ENCODE data around the gene MRPL10. TPM values are rescaled to one million over a fixed set of nuclear protein-coding genes. Genes with fewer than 3 reads are reported as not detected.
A peak's percentile ranks its signal among the peaks of the same experiment; 100 is the strongest.

The MRPL10 gene
- total RNA-seq, 1 experiment from 2014 or later, result 49.3 TPM

DNA sequence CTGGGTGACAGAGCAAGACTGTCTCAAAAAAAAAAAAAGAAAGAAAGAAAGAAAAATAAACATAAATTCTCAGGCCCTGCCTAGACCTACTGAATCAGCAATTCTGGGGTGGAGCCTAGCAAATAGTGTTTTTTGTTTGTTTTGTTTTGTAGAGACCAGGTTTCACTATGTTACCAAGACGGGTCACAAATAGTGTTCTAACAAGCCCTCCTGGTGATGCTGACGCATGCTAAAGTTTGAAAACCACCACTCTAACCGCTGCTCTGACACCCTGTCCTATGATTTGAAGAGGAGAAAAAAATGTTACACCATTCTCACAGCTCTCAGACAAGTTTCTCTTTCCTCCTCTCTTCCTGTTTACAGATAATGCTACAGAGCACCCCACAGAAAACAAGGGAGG, 1.5 kb downstream of the MRPL10 start:
- no TSS peak for BruUV-seq (replicated peaks)
- intact Hi-C loops (cut with micrococcal nuclease), result no loop called here

DNA sequence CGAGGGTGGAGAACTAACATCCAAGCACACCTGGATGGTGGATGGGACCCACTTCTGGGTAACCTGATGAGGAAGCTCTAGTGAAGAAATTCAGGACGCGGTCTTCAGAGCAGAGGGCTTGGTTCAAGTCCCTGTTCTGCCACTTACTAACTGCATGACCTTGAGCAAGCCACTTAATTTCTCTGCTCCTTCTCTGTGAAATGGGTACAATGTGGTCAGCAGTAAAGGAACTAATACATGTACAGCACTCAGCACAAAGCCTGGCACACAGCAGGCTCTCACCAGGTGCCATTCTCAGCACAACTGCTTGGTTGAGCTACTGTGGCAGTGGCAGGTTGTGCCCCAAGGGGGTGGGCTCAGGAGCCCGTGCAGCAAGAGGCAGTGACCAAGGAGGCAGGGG, 7.8 kb downstream of the MRPL10 start:
- POLR2A ChIA-PET, result interaction anchor here (1.0 kb wide), 1 partner anchor 72 kb away, joined by 5 read pairs; the partner anchor contains the start of gene SP2
- no peaks in the 10 kb centered on the region for H3K27me3 Mint-ChIP-seq (ENCODE audit: insufficient read depth, unreplicated experiment)
- TF ChIP-seq, protein P1, sequence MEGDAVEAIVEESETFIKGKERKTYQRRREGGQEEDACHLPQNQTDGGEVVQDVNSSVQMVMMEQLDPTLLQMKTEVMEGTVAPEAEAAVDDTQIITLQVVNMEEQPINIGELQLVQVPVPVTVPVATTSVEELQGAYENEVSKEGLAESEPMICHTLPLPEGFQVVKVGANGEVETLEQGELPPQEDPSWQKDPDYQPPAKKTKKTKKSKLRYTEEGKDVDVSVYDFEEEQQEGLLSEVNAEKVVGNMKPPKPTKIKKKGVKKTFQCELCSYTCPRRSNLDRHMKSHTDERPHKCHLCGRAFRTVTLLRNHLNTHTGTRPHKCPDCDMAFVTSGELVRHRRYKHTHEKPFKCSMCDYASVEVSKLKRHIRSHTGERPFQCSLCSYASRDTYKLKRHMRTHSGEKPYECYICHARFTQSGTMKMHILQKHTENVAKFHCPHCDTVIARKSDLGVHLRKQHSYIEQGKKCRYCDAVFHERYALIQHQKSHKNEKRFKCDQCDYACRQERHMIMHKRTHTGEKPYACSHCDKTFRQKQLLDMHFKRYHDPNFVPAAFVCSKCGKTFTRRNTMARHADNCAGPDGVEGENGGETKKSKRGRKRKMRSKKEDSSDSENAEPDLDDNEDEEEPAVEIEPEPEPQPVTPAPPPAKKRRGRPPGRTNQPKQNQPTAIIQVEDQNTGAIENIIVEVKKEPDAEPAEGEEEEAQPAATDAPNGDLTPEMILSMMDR (IDR thresholded peaks at IDR 0.05; ENCODE audit: unreplicated experiment), result no peak
- peaks cover 56% of the 10 kb centered on the region for H3K36me3 Mint-ChIP-seq (ENCODE audit: insufficient read depth, unreplicated experiment)
- no peaks in the 10 kb centered on the region for H3K9me3 Mint-ChIP-seq (ENCODE audit: unreplicated experiment)
- H3K27ac Mint-ChIP-seq (ENCODE audit: low read depth, unreplicated experiment), result no peak overlapping the region
- peaks cover 23% of the 10 kb centered on the region for H3K4me1 Mint-ChIP-seq (ENCODE audit: insufficient read depth, unreplicated experiment)
- BruUV-seq (replicated peaks), result TSS peak; percentile 66
- DNase-seq (ENCODE audit: unreplicated experiment), result no peak
- H3K4me3 Mint-ChIP-seq (ENCODE audit: unreplicated experiment), result no peak overlapping the region
- CTCF ChIA-PET, result no interaction called here
- intact Hi-C loops (cut with micrococcal nuclease), result no loop called here

More for the DNA sequence above, 1.5 kb downstream of the MRPL10 start:
- peaks cover 10% of the 10 kb centered on the region for H3K4me1 Mint-ChIP-seq (ENCODE audit: insufficient read depth, unreplicated experiment)
- peak overlapping the region; percentile 83 for H3K4me3 Mint-ChIP-seq (ENCODE audit: unreplicated experiment)
- TF ChIP-seq, protein P1 (IDR thresholded peaks at IDR 0.05; ENCODE audit: unreplicated experiment), result no peak
- no peak for DNase-seq (ENCODE audit: unreplicated experiment)
- H3K27ac Mint-ChIP-seq (ENCODE audit: low read depth, unreplicated experiment), result peak overlapping the region; percentile 47
- H3K9me3 Mint-ChIP-seq (ENCODE audit: unreplicated experiment), result no peaks in the 10 kb centered on the region
- CTCF ChIA-PET, result interaction anchor here (0.6 to 0.7 kb wide), 2 partner anchors 107 to 129 kb away, joined by 3 read pairs; no protein-coding TSS in a partner anchor
- H3K27me3 Mint-ChIP-seq (ENCODE audit: insufficient read depth, unreplicated experiment), result no peaks in the 10 kb centered on the region
- peaks cover 40% of the 10 kb centered on the region for H3K36me3 Mint-ChIP-seq (ENCODE audit: insufficient read depth, unreplicated experiment)
- POLR2A ChIA-PET, result interaction anchor here (1.8 to 3.4 kb wide), 3 partner anchors 20 to 65 kb away, joined by 7 to 38 read pairs (median 12); partner anchors contain the start of genes SP2 and SP6

DNA sequence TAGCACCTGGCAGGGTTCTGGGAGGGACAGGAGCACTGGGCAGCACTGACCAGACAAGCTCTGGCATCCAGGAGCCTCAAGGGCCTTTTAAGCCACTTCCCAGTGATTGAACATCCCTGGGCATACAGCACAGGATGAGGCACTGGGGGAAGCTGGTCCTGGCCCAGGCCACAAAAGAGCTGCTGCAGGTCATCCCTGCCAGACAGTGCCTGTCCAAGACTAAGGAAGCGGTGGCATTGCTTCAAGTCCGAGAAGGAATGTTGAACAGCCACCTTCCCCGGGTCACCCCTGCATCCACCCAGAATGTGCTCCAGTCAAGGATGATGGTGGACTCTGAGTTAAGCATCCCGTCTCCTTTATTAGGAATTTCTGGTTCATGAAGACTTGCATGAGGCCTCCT, 8.6 kb downstream of the MRPL10 start:
- no peak overlapping the region for H3K27ac Mint-ChIP-seq (ENCODE audit: low read depth, unreplicated experiment)
- no peak for DNase-seq (ENCODE audit: unreplicated experiment)
- H3K36me3 Mint-ChIP-seq (ENCODE audit: insufficient read depth, unreplicated experiment), result peaks cover 49% of the 10 kb centered on the region
- TF ChIP-seq, protein P1 (IDR thresholded peaks at IDR 0.05; ENCODE audit: unreplicated experiment), result no peak
- H3K27me3 Mint-ChIP-seq (ENCODE audit: insufficient read depth, unreplicated experiment), result no peaks in the 10 kb centered on the region
- H3K4me3 Mint-ChIP-seq (ENCODE audit: unreplicated experiment), result no peak overlapping the region
- H3K9me3 Mint-ChIP-seq (ENCODE audit: unreplicated experiment), result no peaks in the 10 kb centered on the region
- peaks cover 23% of the 10 kb centered on the region for H3K4me1 Mint-ChIP-seq (ENCODE audit: insufficient read depth, unreplicated experiment)
- intact Hi-C loops (cut with micrococcal nuclease), result no loop called here
- POLR2A ChIA-PET, result interaction anchor here (1.0 to 3.1 kb wide), 2 partner anchors 8 to 73 kb away, joined by 5 to 24 read pairs; partner anchors contain the start of genes LRRC46, MRPL10 and SP2
- CTCF ChIA-PET, result interaction anchor here (1.2 kb wide), 1 partner anchor 8 kb away, joined by 5 read pairs; no protein-coding TSS in a partner anchor
- BruUV-seq (replicated peaks), result no TSS peak

DNA sequence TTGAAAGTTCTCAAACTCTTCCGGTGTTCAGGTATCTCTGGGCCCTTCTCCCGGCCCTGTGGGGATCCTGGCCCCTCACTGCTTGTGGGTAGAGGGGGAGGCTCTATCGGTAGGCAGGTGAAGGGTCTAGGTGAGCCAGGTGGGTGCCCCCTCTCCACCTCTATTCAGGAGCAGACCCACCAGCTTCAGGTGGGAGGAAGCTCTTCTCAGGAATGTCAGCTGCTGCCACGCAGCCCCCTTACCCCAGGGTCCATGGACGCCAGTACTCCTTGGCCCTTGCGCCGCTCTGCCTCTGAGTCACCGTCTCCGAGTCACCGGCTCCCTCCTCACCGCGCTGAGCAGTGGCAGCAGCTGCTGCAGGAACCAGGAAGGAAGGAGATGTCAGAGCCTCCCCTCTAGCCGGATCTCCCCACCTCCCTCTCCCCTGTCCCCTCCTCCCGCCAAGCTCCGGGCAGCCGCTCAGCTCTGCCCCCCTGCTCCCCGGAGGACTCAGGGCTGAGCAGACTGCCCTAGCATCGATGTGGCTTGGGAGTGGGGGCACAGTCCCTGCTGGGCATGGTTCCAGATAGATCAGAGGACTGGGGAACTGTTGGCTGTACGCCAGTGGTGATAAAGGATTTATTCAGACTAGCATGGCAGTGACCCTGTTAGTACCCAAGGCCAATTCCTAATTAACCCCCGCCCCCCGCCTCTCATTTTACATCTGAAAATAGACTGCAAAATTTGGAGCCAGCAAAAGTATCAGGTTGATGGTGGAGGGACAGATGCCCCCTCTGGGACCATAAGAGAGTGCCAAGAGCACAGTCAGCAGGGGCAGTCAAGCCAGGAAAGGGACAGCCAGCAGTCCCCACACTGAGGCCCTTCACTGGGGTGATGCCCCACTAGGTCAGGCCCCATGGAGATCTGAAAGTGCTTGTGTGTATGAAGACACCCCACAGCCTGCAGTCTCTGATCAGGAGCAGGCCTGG, 9.6 kb downstream of the MRPL10 start, which contains the start of gene OSBPL7:
Gene OSBPL7 (minus strand): TSS at position 371 of the 968 bp plus-strand sequence. CDS start 1,516 bp downstream, outside the sequence.
- intact Hi-C loops (cut with micrococcal nuclease), result no loop called here
- CTCF ChIA-PET, result interaction anchor here (0.6 to 1.7 kb wide), 3 partner anchors 9 to 29 kb away, joined by 3 to 5 read pairs (median 5); no protein-coding TSS in a partner anchor

More for the DNA sequence above, 9.6 kb downstream of the MRPL10 start, which contains the start of gene OSBPL7:
- peak within 1 kb of the TSS; percentile 69 for H3K27ac Mint-ChIP-seq (ENCODE audit: low read depth, unreplicated experiment)
- DNase-seq (ENCODE audit: unreplicated experiment), result peak; percentile 67
- H3K4me1 Mint-ChIP-seq (ENCODE audit: insufficient read depth, unreplicated experiment), result peaks cover 23% of the 10 kb centered on the region
- no peaks in the 10 kb centered on the region for H3K9me3 Mint-ChIP-seq (ENCODE audit: unreplicated experiment)
- POLR2A ChIA-PET, result interaction anchor here (0.6 to 3.1 kb wide), 3 partner anchors 10 to 131 kb away, joined by 3 to 24 read pairs (median 4); partner anchors contain the start of genes LRRC46 and MRPL10
- TF ChIP-seq, protein P1 (IDR thresholded peaks at IDR 0.05; ENCODE audit: unreplicated experiment), result no peak
- H3K27me3 Mint-ChIP-seq (ENCODE audit: insufficient read depth, unreplicated experiment), result no peaks in the 10 kb centered on the region
- H3K4me3 Mint-ChIP-seq (ENCODE audit: unreplicated experiment), result peak within 1 kb of the TSS; percentile 84
- no TSS peak for BruUV-seq (replicated peaks)
- peaks cover 38% of the 10 kb centered on the region for H3K36me3 Mint-ChIP-seq (ENCODE audit: insufficient read depth, unreplicated experiment)
